NB4 (cell line): ENCODE data around the gene SPINK4.

Experiments used
- DNase-seq: peaks from one replicate; pipeline ENCODE4 v3.0.0; 2010; ENCODE audit warnings: low read depth
- H3K4me3 ChIP-seq: one replicate; pipeline ENCODE4 v1.5.1; 2011; ENCODE audit warnings: mild to moderate bottlenecking, low read depth, low read length, moderate library complexity
- MYC ChIP-seq: IDR thresholded peaks from 2 replicates; pipeline ENCODE4 v1.6.1; 2011; ENCODE audit warnings: low read depth, low read length
- POLR2A ChIP-seq: IDR thresholded peaks from 2 replicates; pipeline ENCODE4 v1.6.1; 2011; ENCODE audit warnings: mild to moderate bottlenecking; ENCODE audit not compliant: insufficient read length; ENCODE audit errors: extremely low read depth
- TF ChIP-seq, protein P1 (sequence below): IDR thresholded peaks from one replicate; pipeline ENCODE4 v1.5.1; 2012; ENCODE audit warnings: low read depth, low read length
- TF ChIP-seq, protein P2 (sequence below): IDR thresholded peaks from 2 replicates; pipeline ENCODE4 v1.6.1; 2011; ENCODE audit warnings: low read depth, low read length

SPINK4 gene

DNA sequence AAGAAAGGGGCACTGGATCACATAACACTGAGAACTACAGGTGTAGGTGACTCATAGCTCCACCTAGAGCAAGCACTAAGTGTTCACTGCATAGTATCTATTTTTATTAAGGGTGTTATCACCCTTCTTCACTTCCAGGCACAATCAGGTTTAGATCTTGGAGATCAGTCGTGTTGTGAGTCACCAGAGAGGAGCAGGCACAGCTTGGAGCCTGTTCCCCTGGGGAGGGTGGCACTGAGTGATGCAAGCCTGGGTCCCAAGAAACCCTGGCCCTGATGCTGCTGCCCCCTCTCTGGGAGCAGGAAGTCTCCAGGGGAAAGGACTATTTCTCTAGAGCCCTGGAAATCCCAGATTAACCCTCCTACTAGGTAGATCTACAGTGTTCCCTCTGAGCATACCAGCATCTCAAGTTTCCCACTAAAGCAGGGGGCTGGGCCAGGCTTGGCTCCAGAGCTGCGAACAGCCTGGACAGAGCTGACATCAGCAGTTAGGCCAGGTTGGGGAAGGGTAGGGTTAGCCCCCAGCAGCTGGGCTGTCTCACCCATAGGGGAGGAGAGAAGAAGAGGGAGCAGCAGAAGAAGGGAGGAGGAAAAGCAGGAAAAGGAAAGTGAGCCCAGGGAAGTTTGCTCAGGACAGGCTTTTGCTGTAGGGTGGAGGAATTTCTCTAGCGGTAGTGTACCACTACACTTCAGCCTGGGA is 28.1 kb upstream of the SPINK4 start:
- DNase-seq, result peak; percentile 62
- H3K4me3 ChIP-seq, result no peak overlapping the region
- TF ChIP-seq, protein P1, sequence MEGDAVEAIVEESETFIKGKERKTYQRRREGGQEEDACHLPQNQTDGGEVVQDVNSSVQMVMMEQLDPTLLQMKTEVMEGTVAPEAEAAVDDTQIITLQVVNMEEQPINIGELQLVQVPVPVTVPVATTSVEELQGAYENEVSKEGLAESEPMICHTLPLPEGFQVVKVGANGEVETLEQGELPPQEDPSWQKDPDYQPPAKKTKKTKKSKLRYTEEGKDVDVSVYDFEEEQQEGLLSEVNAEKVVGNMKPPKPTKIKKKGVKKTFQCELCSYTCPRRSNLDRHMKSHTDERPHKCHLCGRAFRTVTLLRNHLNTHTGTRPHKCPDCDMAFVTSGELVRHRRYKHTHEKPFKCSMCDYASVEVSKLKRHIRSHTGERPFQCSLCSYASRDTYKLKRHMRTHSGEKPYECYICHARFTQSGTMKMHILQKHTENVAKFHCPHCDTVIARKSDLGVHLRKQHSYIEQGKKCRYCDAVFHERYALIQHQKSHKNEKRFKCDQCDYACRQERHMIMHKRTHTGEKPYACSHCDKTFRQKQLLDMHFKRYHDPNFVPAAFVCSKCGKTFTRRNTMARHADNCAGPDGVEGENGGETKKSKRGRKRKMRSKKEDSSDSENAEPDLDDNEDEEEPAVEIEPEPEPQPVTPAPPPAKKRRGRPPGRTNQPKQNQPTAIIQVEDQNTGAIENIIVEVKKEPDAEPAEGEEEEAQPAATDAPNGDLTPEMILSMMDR, result no peak
- TF ChIP-seq, protein P2, sequence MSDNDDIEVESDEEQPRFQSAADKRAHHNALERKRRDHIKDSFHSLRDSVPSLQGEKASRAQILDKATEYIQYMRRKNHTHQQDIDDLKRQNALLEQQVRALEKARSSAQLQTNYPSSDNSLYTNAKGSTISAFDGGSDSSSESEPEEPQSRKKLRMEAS, result no peak
- no peak for TF ChIP-seq MYC
- no peak for TF ChIP-seq POLR2A

DNA sequence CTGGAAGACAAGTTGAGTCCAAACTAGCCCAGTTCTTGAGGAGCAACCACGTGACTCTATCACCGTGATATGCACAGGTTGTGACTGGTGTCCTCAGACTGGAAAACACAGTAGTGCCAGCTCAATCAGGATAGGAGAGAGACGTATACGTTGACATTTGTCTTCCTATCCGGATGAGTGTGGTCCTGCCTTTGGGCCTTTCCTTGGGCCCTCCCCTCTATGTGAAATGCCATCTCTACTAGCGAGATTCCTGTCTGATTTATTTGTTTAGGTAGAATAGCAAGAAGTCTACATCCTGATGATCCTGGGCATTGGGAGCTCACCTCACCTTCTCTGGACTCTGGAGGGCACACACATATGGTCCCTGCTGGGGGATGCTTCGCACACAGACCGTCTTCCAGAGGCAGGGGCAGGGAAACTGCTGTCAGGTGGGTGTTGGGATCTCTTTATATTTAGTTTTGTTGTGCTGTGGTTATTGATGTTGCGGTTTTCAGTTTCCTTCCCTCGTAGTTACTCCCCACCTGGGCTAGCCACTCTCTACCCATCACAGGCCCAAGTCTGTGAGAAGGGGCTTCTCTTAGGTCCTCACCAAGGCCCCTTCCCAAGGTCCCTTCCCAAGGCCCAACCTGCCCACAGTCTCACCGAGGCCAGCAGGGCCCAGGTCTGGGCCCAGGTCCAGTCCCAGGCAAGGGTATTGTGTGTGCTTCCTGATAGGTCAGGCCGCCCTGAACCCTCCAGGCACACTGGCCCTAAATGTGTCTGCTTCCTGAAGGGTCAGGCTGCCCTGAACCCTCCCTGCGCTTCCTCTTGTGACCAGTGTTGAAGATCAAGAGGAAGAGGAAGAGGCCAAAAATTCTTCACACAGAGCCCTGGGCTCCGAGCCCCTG is 19.0 kb upstream of the SPINK4 start:
- H3K4me3 ChIP-seq, result no peak overlapping the region
- no peak for TF ChIP-seq POLR2A
- peak; percentile 34 for DNase-seq

DNA sequence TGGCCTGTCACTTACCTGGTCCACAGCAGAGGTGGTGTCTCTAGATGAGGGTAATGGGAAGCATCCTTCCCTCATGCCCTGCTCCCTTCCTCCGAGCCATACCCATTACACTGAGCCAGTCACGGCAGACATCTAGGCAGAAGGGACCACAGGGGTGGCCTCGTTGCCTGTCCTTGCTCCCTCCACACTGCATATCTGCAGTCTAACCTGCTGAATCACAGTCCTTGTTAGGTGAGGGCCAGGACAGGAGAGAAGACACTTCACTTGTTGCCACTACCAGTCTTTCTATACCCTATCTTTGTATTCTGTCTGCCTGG is 18.4 kb upstream of the SPINK4 start:
- H3K4me3 ChIP-seq, result no peak overlapping the region
- TF ChIP-seq, protein P1, result no peak
- no peak for TF ChIP-seq MYC
- TF ChIP-seq, protein P2, result no peak
- TF ChIP-seq POLR2A, result no peak
- no peak for DNase-seq

DNA sequence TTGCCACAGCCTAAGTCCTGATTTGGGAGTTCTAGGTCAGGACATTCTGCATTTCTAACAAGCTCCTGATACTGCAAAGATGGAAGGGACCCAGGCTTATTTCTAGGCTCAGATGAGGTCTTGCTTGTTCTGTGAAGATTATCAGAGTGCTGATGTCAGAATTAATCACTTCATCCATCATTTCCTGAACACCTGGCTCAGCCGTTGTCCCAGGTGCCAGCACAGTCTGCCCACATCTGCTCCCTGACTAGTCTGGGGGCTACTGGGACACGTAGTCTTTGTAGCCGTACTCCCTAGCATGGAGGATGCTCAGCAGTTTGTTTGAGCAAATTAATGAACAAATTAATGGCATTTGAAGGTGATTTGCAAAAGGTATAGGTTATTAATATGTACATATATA is 17.9 kb upstream of the SPINK4 start:
- DNase-seq, result no peak
- H3K4me3 ChIP-seq, result no peak overlapping the region
- TF ChIP-seq, protein P1, result no peak
- TF ChIP-seq, protein P2, result no peak
- TF ChIP-seq POLR2A (no peak), MYC (no peak)

DNA sequence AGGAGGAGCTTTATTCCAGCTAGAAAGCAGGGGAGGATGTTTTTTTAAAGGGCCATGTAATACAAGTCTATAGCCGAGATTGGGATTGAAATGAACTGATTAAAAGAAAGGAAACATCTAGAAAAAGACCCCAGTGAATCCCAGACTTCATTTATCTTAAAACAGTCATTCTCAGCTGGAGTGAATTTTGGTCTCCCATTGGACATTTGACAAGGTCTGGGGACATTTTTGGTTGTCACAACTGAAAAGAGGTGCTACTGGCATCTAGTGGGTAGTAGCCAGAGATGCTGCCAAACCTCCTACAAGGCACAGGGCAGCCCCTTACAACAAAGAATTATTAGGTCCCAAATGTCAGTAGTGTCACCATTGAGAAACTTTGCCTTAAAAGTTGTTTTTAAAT is 16.3 kb upstream of the SPINK4 start:
- no peak overlapping the region for H3K4me3 ChIP-seq
- TF ChIP-seq, protein P1, result peak; percentile 22
- no peak for TF ChIP-seq POLR2A
- TF ChIP-seq, protein P2, result no peak
- peak; percentile 47 for DNase-seq

DNA sequence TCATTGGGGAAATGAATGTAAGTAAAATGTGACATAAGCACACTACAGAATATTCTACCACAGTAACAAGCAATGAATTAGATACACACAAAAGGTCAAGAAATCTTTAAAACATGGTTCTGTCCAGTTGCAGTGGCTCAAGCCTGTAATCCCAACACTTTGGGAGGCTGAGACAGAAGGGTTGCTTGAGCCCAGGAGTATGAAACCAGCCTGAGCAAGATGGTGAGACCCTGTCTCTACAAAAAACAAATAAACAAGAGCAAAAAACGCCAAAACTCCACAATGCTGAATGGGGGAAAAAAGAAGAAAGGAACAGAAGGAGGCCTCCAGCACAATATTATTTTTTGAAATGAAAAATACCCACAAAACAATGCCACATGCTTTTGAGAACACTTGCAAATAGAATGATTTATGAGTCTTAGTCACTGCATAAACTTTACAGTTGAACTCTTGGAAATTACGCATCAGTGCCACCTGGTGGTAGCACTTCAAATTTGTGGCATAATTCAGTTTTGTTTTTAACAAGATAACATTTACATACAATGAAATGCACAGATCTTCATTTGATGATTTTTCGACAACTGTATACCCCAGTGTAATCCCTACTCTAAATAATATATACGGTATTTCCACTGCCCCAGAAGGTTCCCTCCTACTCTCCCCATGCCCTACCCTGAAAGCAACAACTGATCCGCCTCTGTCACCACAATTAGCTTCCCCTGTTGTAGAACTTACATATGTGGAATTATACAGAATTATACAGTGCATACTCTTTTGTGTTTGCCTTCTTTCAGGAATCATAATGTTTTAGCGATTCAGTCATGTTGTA is 14.4 kb upstream of the SPINK4 start:
- peak; percentile 91 for DNase-seq
- TF ChIP-seq POLR2A (no peak), MYC (peak; percentile 92)
- TF ChIP-seq, protein P2, result peak; percentile 88
- TF ChIP-seq, protein P1, result peak; percentile 79
- H3K4me3 ChIP-seq, result no peak overlapping the region
